OCI-LY1 (cell line): ENCODE data around the gene CCL8.

Source experiments
- H2AFZ ChIP-seq: fragments of 200-600 bp; sonication (generic), shearing (Covaris generic); 2 replicates; pipeline ENCODE4 v1.6.0; 2014; ENCODE audit warnings: antibody characterized with exemption, mild to moderate bottlenecking, low read length
- H3F3A ChIP-seq: fragments of 200-600 bp; sonication (generic), shearing (Covaris generic); 2 replicates; pipeline ENCODE4 v1.6.0; 2014; ENCODE audit warnings: mild to moderate bottlenecking, antibody characterized with exemption, low read length, moderate library complexity; ENCODE audit not compliant: insufficient read depth
- H3K27ac ChIP-seq: fragments of 200-600 bp; sonication (generic); 2 replicates; pipeline ENCODE4 v1.5.1; 2014; ENCODE audit warnings: low read length, mixed run types, mild to moderate bottlenecking, low read depth; ENCODE audit not compliant: poor library complexity, severe bottlenecking
- H3K27me3 ChIP-seq: fragments of 200-600 bp; sonication (generic); 2 replicates; pipeline ENCODE4 v1.6.0; 2014; ENCODE audit warnings: antibody characterized with exemption, mild to moderate bottlenecking, low read length, moderate library complexity; ENCODE audit not compliant: insufficient read depth
- H3K36me3 ChIP-seq: fragments of 200-600 bp; sonication (generic); 2 replicates; pipeline ENCODE4 v1.6.1; 2014; ENCODE audit warnings: mild to moderate bottlenecking, antibody characterized with exemption, low read length, moderate library complexity, mixed read lengths; ENCODE audit not compliant: insufficient read depth
- H3K4me1 ChIP-seq: fragments of 200-600 bp; sonication (generic); 2 replicates; pipeline ENCODE4 v1.5.1; 2014; ENCODE audit warnings: mild to moderate bottlenecking, low read length, moderate library complexity; ENCODE audit not compliant: insufficient read depth, severe bottlenecking
- H3K4me2 ChIP-seq: fragments of 200-600 bp; sonication (generic), shearing (Covaris generic); 2 replicates; pipeline ENCODE4 v1.6.1; 2014; ENCODE audit warnings: low read length
- H3K4me3 ChIP-seq: fragments of 200-600 bp; sonication (generic); 2 replicates; pipeline ENCODE4 v1.5.1; 2014; ENCODE audit warnings: low read length, low read depth, mild to moderate bottlenecking, mixed read lengths; ENCODE audit not compliant: poor library complexity, severe bottlenecking
- H3K79me2 ChIP-seq: fragments of 200-600 bp; shearing (Covaris generic); 2 replicates; pipeline ENCODE4 v1.6.1; 2016; ENCODE audit warnings: mixed run types, low read length, mixed read lengths; ENCODE audit not compliant: insufficient read depth
- H3K9ac ChIP-seq: fragments of 200-600 bp; sonication (generic), shearing (Covaris generic); 2 replicates; pipeline ENCODE4 v1.6.1; 2014; ENCODE audit warnings: mild to moderate bottlenecking, low read length, mixed read lengths
- H3K9me2 ChIP-seq: fragments of 200-600 bp; sonication (generic), shearing (Covaris generic); 2 replicates; pipeline ENCODE4 v1.6.1; 2014; ENCODE audit warnings: low read depth, mild to moderate bottlenecking, low read length, mixed read lengths
- H3K9me3 ChIP-seq: fragments of 200-600 bp; shearing (Covaris generic); 2 replicates; pipeline ENCODE4 v1.6.1; 2014; ENCODE audit warnings: low read length, mixed read lengths
- H4K20me1 ChIP-seq: fragments of 200-600 bp; sonication (generic), shearing (Covaris generic); 2 replicates; pipeline ENCODE4 v1.6.0; 2016; ENCODE audit warnings: mild to moderate bottlenecking, low read length; ENCODE audit not compliant: insufficient read depth
- EZH2 ChIP-seq: fragments of 200-600 bp; sonication (generic), shearing (Covaris generic); IDR thresholded peaks from 2 replicates; pipeline ENCODE4 v1.8.0; 2017; ENCODE audit warnings: borderline replicate concordance, mixed run types, mild to moderate bottlenecking, antibody characterized with exemption, low read length, moderate library complexity, mixed read lengths
- TF ChIP-seq, protein P1 (sequence below): fragments of 200-600 bp; sonication (generic), shearing (Covaris generic); IDR thresholded peaks from 2 replicates; pipeline ENCODE4 v1.5.1; 2017; ENCODE audit warnings: mild to moderate bottlenecking, antibody characterized with exemption, low read length, moderate library complexity, mixed read lengths

The CCL8 gene

DNA sequence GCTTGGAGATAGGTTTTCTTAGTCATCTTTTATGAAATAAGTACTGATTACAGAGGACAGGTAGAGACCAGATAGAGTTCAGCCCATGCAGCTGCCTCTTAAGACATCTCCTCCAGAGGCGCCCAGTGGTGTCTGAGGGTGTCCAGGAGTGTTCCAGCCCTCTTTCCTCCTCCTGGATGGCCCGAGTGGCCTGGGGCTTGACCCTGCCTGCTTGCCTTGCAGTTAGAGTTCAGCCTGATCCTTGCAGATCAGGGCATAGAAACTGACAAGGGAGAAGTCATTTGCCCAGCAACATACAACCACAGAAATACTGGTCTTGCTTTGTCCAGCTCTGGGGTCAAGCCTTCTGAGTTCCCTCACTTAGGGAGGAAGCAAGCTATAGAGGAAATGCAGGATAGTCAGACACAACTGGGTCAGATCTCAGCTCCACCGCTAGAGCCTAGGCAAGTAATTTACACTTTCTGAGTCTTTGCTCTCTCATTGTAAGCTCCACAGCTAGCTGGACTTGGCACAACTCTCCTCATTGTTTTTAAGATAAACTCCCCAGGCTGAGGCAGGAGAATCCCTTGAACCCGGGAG is 47.4 kb downstream of the CCL8 start:
- no peaks in the 10 kb centered on the region for H4K20me1 ChIP-seq
- no peak overlapping the region for H3K27ac ChIP-seq
- H3K9me3 ChIP-seq: no peaks in the 10 kb centered on the region
- H3K4me2 ChIP-seq: no peak overlapping the region
- no peaks in the 10 kb centered on the region for H3F3A ChIP-seq
- no peaks in the 10 kb centered on the region for H3K9me2 ChIP-seq
- no peak for TF ChIP-seq EZH2
- TF ChIP-seq, protein P1, sequence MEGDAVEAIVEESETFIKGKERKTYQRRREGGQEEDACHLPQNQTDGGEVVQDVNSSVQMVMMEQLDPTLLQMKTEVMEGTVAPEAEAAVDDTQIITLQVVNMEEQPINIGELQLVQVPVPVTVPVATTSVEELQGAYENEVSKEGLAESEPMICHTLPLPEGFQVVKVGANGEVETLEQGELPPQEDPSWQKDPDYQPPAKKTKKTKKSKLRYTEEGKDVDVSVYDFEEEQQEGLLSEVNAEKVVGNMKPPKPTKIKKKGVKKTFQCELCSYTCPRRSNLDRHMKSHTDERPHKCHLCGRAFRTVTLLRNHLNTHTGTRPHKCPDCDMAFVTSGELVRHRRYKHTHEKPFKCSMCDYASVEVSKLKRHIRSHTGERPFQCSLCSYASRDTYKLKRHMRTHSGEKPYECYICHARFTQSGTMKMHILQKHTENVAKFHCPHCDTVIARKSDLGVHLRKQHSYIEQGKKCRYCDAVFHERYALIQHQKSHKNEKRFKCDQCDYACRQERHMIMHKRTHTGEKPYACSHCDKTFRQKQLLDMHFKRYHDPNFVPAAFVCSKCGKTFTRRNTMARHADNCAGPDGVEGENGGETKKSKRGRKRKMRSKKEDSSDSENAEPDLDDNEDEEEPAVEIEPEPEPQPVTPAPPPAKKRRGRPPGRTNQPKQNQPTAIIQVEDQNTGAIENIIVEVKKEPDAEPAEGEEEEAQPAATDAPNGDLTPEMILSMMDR: no peak
- H3K4me1 ChIP-seq: no peaks in the 10 kb centered on the region
- no peaks in the 10 kb centered on the region for H3K27me3 ChIP-seq
- no peak overlapping the region for H3K9ac ChIP-seq
- H2AFZ ChIP-seq: no peak overlapping the region
- no peak overlapping the region for H3K4me3 ChIP-seq
- no peaks in the 10 kb centered on the region for H3K79me2 ChIP-seq
- no peaks in the 10 kb centered on the region for H3K36me3 ChIP-seq

DNA sequence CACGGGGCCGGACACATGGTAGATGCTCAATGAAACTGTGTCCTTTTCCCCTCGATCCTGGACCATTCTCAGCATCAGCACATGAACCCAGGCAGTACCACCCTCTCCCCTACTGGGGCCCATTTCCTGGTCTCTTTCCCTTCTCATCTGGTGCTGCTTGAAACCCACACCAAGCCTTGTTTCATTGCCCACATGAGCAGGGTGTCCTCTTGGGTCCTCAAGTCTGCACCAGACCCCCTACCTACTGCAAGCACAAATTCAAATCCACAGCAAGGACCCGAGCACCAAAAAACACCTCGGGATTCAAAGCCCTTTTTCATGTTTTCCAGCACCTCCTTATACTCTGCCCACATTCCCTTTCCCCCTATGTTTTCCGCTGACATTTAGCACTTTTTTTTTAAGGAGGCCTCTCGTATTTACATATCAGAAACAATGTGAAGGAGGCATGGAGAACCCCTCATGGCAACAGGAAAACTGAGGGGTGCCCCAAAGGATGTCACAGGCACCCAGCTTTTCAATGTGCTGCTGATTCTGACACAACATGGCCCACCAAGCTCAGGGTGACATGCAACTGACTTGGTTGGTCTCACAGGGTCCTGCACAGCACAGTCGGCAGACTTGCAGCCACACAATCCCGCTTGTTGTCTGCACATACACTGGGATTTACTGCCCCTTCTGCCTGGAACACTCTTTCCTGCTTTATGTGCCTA is 48.4 kb downstream of the CCL8 start:
- Histone ChIP-seq H3K79me2 (no peaks in the 10 kb centered on the region), H4K20me1 (no peaks in the 10 kb centered on the region), H3K36me3 (no peaks in the 10 kb centered on the region), H3K9ac (no peak overlapping the region), H3K4me2 (no peak overlapping the region), H2AFZ (no peak overlapping the region), H3K9me2 (no peaks in the 10 kb centered on the region), H3K27me3 (no peaks in the 10 kb centered on the region), H3K4me1 (no peaks in the 10 kb centered on the region), H3K9me3 (no peaks in the 10 kb centered on the region), H3F3A (no peaks in the 10 kb centered on the region), H3K4me3 (no peak overlapping the region), H3K27ac (no peak overlapping the region)
- no peak for TF ChIP-seq EZH2
- TF ChIP-seq, protein P1: no peak

DNA sequence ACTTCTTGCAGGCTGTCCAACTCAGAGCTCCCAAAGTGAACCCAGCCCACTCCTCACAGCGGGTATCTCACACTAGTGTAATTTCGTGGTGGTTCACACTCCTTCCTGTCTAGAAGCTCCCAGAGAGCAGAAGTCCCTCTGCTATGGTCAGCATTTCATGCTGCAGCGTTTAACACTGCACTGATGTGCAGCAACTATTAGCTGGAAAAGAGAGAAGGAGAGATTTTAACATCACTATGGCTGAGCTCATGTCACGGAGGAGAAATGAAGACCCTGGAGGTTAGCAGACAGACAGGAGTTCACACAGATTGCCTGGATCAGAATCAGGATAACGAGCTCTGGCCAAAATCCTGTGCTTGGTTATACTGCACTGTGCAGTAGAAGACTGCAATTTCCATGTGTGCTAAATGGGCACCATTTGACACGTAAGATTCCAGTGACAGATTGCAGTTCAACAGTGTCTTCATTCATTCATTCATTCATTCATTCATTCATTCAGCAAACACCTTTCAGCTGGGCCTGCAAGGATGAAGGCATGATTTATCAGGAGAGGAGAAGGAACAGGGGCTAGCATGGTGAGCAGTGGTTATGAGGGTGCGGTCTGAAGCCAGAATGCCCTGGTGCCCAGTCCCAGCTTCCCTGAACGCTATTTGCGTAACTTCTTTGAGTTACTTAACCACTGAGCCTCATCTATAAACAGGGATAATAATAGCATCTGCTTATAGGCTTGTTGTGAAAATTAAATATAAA is 49.1 kb downstream of the CCL8 start:
- Histone ChIP-seq H3K9ac (no peak overlapping the region), H2AFZ (no peak overlapping the region)
- TF ChIP-seq, protein P1: no peak
- TF ChIP-seq EZH2: no peak

More for the DNA sequence above, 49.1 kb downstream of the CCL8 start:
- Histone ChIP-seq H3K27me3 (no peaks in the 10 kb centered on the region), H3K4me3 (no peak overlapping the region), H3K79me2 (no peaks in the 10 kb centered on the region), H3K9me2 (no peaks in the 10 kb centered on the region), H3K9me3 (no peaks in the 10 kb centered on the region), H3K27ac (no peak overlapping the region), H3K4me1 (no peaks in the 10 kb centered on the region), H3K36me3 (no peaks in the 10 kb centered on the region), H3F3A (no peaks in the 10 kb centered on the region), H4K20me1 (no peaks in the 10 kb centered on the region), H3K4me2 (no peak overlapping the region)
